Smooth muscle cell (in vitro differentiated cells): Measurements from ENCODE around the gene LHX3. TPM values are rescaled to one million over a fixed set of nuclear protein-coding genes. Genes with fewer than 3 reads are reported as not detected.

Source experiments
- DNase-seq: peaks from one replicate; lab custom pipeline; 2025; ENCODE audit not compliant: unreplicated experiment; lab: John Stamatoyannopoulos, UW
- H2AFZ ChIP-seq: fragments of 200-600 bp; sonication (generic); 2 replicates; pipeline ENCODE4 v1.6.0; 2016; ENCODE audit warnings: antibody characterized with exemption, low read depth, mild to moderate bottlenecking
- H3F3A ChIP-seq: fragments of 200-600 bp; sonication (generic); 2 replicates; pipeline ENCODE4 v1.6.0; 2017; ENCODE audit warnings: antibody characterized with exemption, low read depth
- H3K27ac ChIP-seq: fragments of 200-600 bp; sonication (generic); 2 replicates; pipeline ENCODE4 v1.5.1; 2016; ENCODE audit warnings: low read depth, mild to moderate bottlenecking
- H3K27me3 ChIP-seq: fragments of 200-600 bp; sonication (generic); 2 replicates; pipeline ENCODE4 v1.6.1; 2016; ENCODE audit warnings: low read depth, mild to moderate bottlenecking
- H3K36me3 ChIP-seq: fragments of 200-600 bp; sonication (generic); 2 replicates; pipeline ENCODE4 v1.5.1; 2016; ENCODE audit warnings: low read depth
- H3K4me1 ChIP-seq: fragments of 200-600 bp; sonication (generic); 2 replicates; pipeline ENCODE4 v1.5.1; 2016; ENCODE audit warnings: low read depth
- H3K4me2 ChIP-seq: fragments of 200-600 bp; sonication (generic); 2 replicates; pipeline ENCODE4 v1.6.0; 2016; ENCODE audit warnings: mild to moderate bottlenecking
- H3K4me3 ChIP-seq: fragments of 200-600 bp; sonication (generic); 2 replicates; pipeline ENCODE4 v1.5.1; 2016; ENCODE audit warnings: mild to moderate bottlenecking
- H3K79me2 ChIP-seq: fragments of 200-600 bp; sonication (generic); 2 replicates; pipeline ENCODE4 v1.6.0; 2016; ENCODE audit warnings: low read depth, mild to moderate bottlenecking
- H3K9ac ChIP-seq: fragments of 200-600 bp; sonication (generic); 2 replicates; pipeline ENCODE4 v1.6.0; 2016; ENCODE audit warnings: low read depth
- H3K9me3 ChIP-seq: fragments of 200-600 bp; sonication (generic); replicated peaks from 2 replicates; pipeline ENCODE4 v1.5.1; 2016; ENCODE audit warnings: low read depth
- H4K20me1 ChIP-seq: fragments of 200-600 bp; sonication (generic); 2 replicates; pipeline ENCODE4 v1.6.0; 2016; ENCODE audit warnings: low read depth
- WGBS: methylation state at CpG from one replicate; pipeline ENCODE4 v1.1.7; 2016; ENCODE audit warnings: low lambda C conversion rate; 5-methylcytosine and 5-hydroxymethylcytosine counted together
- polyA plus RNA-seq: library from polyadenylated mRNA; unstranded; fragments of >200 nt; fragmentation: Nextera tagmentation; extraction: Ambion mirVana; gene quantifications from 2 replicates; pipeline ENCODE4 v1.2.1, GENCODE V29; 2016
- total RNA-seq: library from RNA; depleted of rRNA; stranded (reverse); fragments of >200 nt; gene quantifications from 2 replicates; pipeline ENCODE4 v1.2.3, GENCODE V29; 2014
- TF ChIP-seq, protein P1 (sequence below): fragments of 200-600 bp; sonication (generic); IDR thresholded peaks from 2 replicates; pipeline ENCODE4 v1.5.1; 2017; ENCODE audit warnings: borderline replicate concordance, mild to moderate bottlenecking, antibody characterized with exemption; ENCODE audit not compliant: insufficient read depth, poor library complexity, severe bottlenecking

LHX3 gene
- total and polyA plus RNA-seq, 2 experiments from 2014 or later = not detected

DNA sequence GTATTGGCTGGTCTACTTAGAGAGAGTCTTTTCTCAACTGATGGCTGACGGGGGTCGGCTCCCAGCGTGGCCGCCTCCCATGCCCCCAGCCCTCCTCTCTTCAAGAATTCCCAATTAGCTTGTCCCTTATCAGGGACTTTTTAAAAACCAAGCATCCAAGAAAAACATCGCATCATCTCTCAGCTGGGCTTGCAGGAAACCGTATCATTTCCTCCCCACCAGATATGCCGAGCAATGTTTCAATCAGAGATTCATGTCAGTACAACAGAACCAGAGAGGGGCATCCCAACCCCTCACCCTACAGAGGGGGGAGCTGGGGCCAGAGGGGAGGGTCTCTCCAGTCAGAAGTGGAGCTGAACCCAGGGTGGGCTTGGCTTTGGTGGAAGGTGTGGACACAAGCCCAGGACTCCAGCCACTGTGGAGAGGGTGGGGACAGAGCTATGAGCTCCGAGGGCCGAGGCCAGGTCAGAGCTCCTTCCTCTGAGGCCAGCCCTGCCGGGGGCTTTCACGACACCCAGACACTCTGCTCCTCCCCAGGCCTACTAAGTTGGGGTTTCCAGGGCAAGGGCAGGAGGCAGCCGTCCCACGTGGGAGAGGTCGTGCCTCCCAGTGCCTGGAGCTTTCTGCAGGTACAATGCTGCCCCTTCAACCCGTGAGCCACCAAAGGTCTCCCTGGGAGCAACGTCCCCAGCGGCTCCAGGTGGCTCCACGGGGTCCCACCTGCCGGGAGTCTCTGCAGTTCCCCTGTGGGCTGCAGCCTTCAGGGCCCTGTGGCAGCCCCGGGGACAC lies 47.3 kb downstream of the LHX3 start:
- Histone ChIP-seq H4K20me1 (no peaks in the 10 kb centered on the region), H2AFZ (no peak overlapping the region), H3K9me3 (no peaks in the 10 kb centered on the region), H3K4me2 (no peak overlapping the region), H3K27me3 (no peaks in the 10 kb centered on the region), H3K9ac (no peak overlapping the region), H3F3A (no peaks in the 10 kb centered on the region), H3K79me2 (no peaks in the 10 kb centered on the region), H3K4me1 (peaks cover 6% of the 10 kb centered on the region), H3K36me3 (no peaks in the 10 kb centered on the region), H3K27ac (no peak overlapping the region), H3K4me3 (no peak overlapping the region)
- TF ChIP-seq, protein P1, sequence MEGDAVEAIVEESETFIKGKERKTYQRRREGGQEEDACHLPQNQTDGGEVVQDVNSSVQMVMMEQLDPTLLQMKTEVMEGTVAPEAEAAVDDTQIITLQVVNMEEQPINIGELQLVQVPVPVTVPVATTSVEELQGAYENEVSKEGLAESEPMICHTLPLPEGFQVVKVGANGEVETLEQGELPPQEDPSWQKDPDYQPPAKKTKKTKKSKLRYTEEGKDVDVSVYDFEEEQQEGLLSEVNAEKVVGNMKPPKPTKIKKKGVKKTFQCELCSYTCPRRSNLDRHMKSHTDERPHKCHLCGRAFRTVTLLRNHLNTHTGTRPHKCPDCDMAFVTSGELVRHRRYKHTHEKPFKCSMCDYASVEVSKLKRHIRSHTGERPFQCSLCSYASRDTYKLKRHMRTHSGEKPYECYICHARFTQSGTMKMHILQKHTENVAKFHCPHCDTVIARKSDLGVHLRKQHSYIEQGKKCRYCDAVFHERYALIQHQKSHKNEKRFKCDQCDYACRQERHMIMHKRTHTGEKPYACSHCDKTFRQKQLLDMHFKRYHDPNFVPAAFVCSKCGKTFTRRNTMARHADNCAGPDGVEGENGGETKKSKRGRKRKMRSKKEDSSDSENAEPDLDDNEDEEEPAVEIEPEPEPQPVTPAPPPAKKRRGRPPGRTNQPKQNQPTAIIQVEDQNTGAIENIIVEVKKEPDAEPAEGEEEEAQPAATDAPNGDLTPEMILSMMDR = no peak
- WGBS = 84% methylated on average over 20 of the region's 20 CpGs
- no peak for DNase-seq

DNA sequence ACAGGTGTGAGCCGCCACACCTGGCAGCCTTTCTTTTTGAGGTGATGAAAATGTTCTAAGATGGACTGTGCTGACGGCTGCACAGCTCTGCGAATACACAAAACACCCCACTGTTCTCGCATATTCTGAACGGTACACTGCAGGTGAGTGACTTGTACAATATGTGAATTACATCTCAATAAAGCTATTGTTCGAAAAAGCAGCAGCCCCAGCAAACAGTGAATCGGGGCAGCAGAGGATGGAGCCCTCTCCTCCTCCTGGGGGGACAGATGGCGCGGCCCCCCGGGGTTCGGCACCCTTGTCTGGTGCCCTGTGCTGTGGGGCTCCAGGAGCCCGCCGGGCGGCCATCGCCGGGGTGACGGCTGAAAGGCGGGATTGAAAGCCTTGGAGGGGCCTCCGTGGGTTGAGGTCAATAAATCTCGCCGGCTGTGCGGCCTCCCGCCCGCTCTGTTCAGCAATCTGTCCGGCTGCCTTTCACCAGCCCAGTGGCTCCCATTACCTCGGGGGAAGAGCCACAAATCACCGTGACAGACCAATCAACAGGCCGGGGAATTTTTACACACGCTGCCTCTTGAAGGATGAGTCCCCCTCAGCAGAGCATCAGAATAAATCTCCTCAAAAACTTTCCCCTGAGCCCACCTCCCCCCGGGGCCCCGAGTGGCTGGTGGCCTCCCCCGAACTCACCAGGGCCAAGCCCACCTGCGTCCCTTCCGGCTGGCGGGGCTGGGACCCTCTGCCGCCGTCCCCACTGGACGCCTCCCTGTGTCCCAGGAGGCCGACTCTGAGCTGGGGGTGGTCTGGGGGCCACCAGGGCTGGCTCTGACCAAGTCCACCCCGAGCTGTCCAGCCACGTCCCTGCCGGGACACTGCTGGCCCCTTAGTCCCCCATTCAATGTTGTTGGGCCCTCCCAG lies 48.5 kb downstream of the LHX3 start:
- TF ChIP-seq, protein P1 = no peak
- Histone ChIP-seq H3K9me3 (no peaks in the 10 kb centered on the region), H3K4me2 (no peak overlapping the region), H3K4me1 (peaks cover 6% of the 10 kb centered on the region), H3K27me3 (no peaks in the 10 kb centered on the region), H3K9ac (no peak overlapping the region), H3K4me3 (no peak overlapping the region), H3F3A (no peaks in the 10 kb centered on the region), H4K20me1 (no peaks in the 10 kb centered on the region), H2AFZ (no peak overlapping the region), H3K27ac (no peak overlapping the region), H3K36me3 (no peaks in the 10 kb centered on the region), H3K79me2 (no peaks in the 10 kb centered on the region)
- 81% methylated on average over 40 of the region's 42 CpGs for WGBS
- DNase-seq = no peak

DNA sequence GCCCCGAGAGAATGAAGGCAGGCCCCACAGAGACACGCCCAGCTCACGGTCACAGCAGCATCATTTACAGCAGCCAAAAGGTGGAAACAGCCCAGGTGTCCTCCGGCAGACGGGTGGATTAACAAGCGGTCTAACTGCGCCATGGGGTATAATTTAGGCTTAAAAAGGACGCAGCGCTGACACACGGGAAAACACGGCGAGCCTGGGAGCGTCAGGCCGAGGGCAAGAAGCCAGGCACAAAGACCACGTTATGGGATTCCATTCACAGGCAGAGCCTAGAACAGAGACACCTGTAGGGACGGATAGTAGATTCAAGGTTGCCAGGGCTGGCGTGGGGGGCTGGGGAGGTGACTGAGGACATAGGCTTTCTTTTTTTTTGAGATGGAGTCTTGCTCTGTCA lies 49.4 kb downstream of the LHX3 start:
- no peaks in the 10 kb centered on the region for H3K79me2 ChIP-seq
- no peaks in the 10 kb centered on the region for H3K36me3 ChIP-seq
- TF ChIP-seq, protein P1 = no peak
- WGBS = 92% methylated on average over 17 of the region's 17 CpGs
- H4K20me1 ChIP-seq = no peaks in the 10 kb centered on the region
- no peak overlapping the region for H3K4me2 ChIP-seq
- H3K27ac ChIP-seq = no peak overlapping the region
- H3K4me1 ChIP-seq = peaks cover 5% of the 10 kb centered on the region
- H3K9me3 ChIP-seq = no peaks in the 10 kb centered on the region
- no peaks in the 10 kb centered on the region for H3K27me3 ChIP-seq
- no peak overlapping the region for H3K4me3 ChIP-seq
- no peak overlapping the region for H3K9ac ChIP-seq
- no peak overlapping the region for H2AFZ ChIP-seq
- no peak for DNase-seq
- no peaks in the 10 kb centered on the region for H3F3A ChIP-seq
